DND-41 (cell line): ENCODE results near the gene CEACAM16.

Experiments
- ATAC-seq: fragments of 200-7000 bp; cut with Tn5 transposase; 3 replicates; pipeline ENCODE4 v1.9.1; 2021; ENCODE audit warnings: low read depth; ENCODE audit not compliant: insufficient read depth
- DNase-seq: peaks from one replicate; pipeline ENCODE4 v3.0.0-alpha.2; 2020
- H2AFZ ChIP-seq: 2 replicates; pipeline ENCODE4 v1.6.0; 2012; ENCODE audit warnings: low read depth, low read length
- H3K27ac ChIP-seq: 2 replicates; pipeline ENCODE4 v1.5.1; 2012; ENCODE audit warnings: low read length, inconsistent platforms
- H3K27me3 ChIP-seq: fragments of 200-600 bp; sonication (generic); 2 replicates; pipeline ENCODE4 v1.6.0; 2012; ENCODE audit warnings: low read length, mild to moderate bottlenecking, inconsistent platforms; ENCODE audit not compliant: insufficient read depth, poor library complexity
- H3K36me3 ChIP-seq: 2 replicates; pipeline ENCODE4 v1.5.1; 2012; ENCODE audit warnings: low read length, inconsistent platforms; ENCODE audit not compliant: insufficient read depth
- H3K4me1 ChIP-seq: 2 replicates; pipeline ENCODE4 v1.5.1; 2012; ENCODE audit warnings: mild to moderate bottlenecking, low read length; ENCODE audit not compliant: insufficient read depth
- H3K4me2 ChIP-seq: 2 replicates; pipeline ENCODE4 v1.6.0; 2012; ENCODE audit warnings: mild to moderate bottlenecking, moderate library complexity, low read length, inconsistent platforms; ENCODE audit not compliant: insufficient read depth
- H3K4me3 ChIP-seq, 2 experiments: fragments of 200-600 bp in 1 of 2; shearing (Covaris generic) in 1 of 2; 2 replicates each; pipeline ENCODE4 v1.5.1; 2012 to 2016; ENCODE audit warnings: inconsistent platforms in 2 of 2, low read length in 2 of 2, mild to moderate bottlenecking in 2 of 2, low read depth in 1 of 2, moderate library complexity in 1 of 2
- H3K79me2 ChIP-seq: 2 replicates; pipeline ENCODE4 v1.6.0; 2012; ENCODE audit warnings: low read length, inconsistent platforms; ENCODE audit not compliant: insufficient read depth
- H3K9ac ChIP-seq: 2 replicates; pipeline ENCODE4 v1.6.0; 2012; ENCODE audit warnings: low read depth, mild to moderate bottlenecking, inconsistent platforms, low read length, moderate library complexity
- H3K9me3 ChIP-seq: 2 replicates; pipeline ENCODE4 v1.5.1; 2012; ENCODE audit warnings: low read length, moderate library complexity, mild to moderate bottlenecking, inconsistent platforms; ENCODE audit not compliant: insufficient read depth, severe bottlenecking
- H4K20me1 ChIP-seq: 2 replicates; pipeline ENCODE4 v1.6.0; 2012; ENCODE audit warnings: low read length; ENCODE audit not compliant: insufficient read depth
- CTCF ChIP-seq: IDR thresholded peaks from 2 replicates; pipeline ENCODE4 v1.5.1; 2012; ENCODE audit warnings: borderline replicate concordance, low read length, moderate library complexity, mild to moderate bottlenecking; ENCODE audit not compliant: poor library complexity, severe bottlenecking; ENCODE audit errors: extremely low read depth
- EZH2 ChIP-seq: IDR thresholded peaks from 3 replicates; pipeline ENCODE4 v1.6.1; 2012; ENCODE audit warnings: borderline replicate concordance, low read depth, mild to moderate bottlenecking, moderate library complexity, low read length, inconsistent platforms; ENCODE audit not compliant: severe bottlenecking

CEACAM16 gene

DNA sequence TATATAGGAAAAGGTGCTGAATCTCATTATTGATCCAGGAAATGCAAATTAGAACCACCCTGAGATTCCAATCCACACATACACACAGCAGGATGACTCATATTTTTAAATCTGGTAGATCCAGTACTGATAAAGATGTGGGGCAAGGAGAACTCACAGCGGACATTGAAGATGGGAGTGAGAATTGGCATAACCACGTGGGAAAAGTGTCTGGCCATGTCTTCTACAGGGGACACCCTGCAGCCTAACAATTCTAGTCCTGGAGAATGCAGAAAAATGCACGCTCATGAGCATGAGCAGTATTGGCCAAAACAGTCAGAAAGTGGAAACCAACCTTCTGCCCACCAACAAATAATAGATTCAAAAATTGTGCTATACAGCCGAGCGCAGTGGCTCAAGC, 36.1 kb downstream of the CEACAM16 start:
- no peak for ATAC-seq
- Histone ChIP-seq H3K27me3 (no peaks in the 10 kb centered on the region), H3K9me3 (no peaks in the 10 kb centered on the region), H2AFZ (no peak overlapping the region), H4K20me1 (no peaks in the 10 kb centered on the region), H3K36me3 (no peaks in the 10 kb centered on the region), H3K79me2 (no peaks in the 10 kb centered on the region), H3K27ac (no peak overlapping the region), H3K4me3 (no peak overlapping the region), H3K4me2 (no peak overlapping the region), H3K9ac (no peak overlapping the region), H3K4me1 (no peaks in the 10 kb centered on the region)
- no peak for DNase-seq
- TF ChIP-seq CTCF (no peak), EZH2 (no peak)

- H3K27ac ChIP-seq, result no peak overlapping the region
- H3K4me2 ChIP-seq, result no peak overlapping the region
- H3K9ac ChIP-seq, result no peak overlapping the region
- TF ChIP-seq EZH2 (no peak), CTCF (no peak)
- H3K4me3 ChIP-seq, result no peak overlapping the region
- H3K79me2 ChIP-seq, result no peaks in the 10 kb centered on the region
- no peaks in the 10 kb centered on the region for H3K4me1 ChIP-seq
- no peaks in the 10 kb centered on the region for H4K20me1 ChIP-seq
- H3K27me3 ChIP-seq, result no peaks in the 10 kb centered on the region
- no peaks in the 10 kb centered on the region for H3K36me3 ChIP-seq
- DNase-seq (no peak), ATAC-seq (no peak)
- H3K9me3 ChIP-seq, result no peaks in the 10 kb centered on the region
- H2AFZ ChIP-seq, result no peak overlapping the region
These were observed 38.5 kb downstream of the CEACAM16 start for GRCh38 chr19:44737238-44738071.

DNA sequence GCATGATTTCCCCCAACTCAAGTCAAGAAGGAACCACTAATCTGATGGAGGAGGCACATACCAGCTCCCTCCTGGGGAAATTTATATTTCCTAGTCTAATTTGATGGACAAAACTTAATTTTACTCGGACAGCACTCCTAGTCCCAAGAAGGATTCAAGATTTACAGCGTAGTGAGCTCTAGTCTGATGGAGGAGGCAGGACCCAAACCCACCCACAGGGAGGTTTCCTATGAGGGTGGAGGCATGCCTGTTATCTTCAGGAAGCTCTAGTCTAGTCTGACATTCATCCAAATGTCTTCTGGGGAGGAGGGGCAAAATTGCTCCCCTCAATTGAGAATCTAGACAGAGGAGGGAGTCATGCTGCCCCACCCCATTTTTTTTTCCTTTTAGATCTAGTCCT, 39.2 kb downstream of the CEACAM16 start:
- Histone ChIP-seq H3K36me3 (no peaks in the 10 kb centered on the region), H3K79me2 (no peaks in the 10 kb centered on the region), H3K27me3 (no peaks in the 10 kb centered on the region), H3K9ac (no peak overlapping the region), H3K4me2 (no peak overlapping the region), H3K9me3 (no peaks in the 10 kb centered on the region), H3K4me1 (no peaks in the 10 kb centered on the region), H2AFZ (no peak overlapping the region), H3K27ac (no peak overlapping the region), H4K20me1 (no peaks in the 10 kb centered on the region), H3K4me3 (no peak overlapping the region)
- DNase-seq (no peak), ATAC-seq (no peak)
- TF ChIP-seq EZH2 (no peak), CTCF (no peak)
